K562 (cell line): Measurements from ENCODE around the gene DCAF11. TPM values are rescaled to one million over a fixed set of nuclear protein-coding genes. Genes with fewer than 3 reads are reported as not detected.

Experiments
- CBX5 ChIP-seq: IDR thresholded peaks from 2 replicates; pipeline ENCODE4 v1.6.1; 2014; ENCODE audit warnings: low read depth, borderline replicate concordance
- CTBP1 ChIP-seq: fragments of 450-650 bp; IDR thresholded peaks from 2 replicates; pipeline ENCODE4 v1.6.1; 2016; ENCODE audit warnings: borderline replicate concordance
- GATAD2B ChIP-seq: fragments of 450-650 bp; IDR thresholded peaks from 2 replicates; pipeline ENCODE4 v1.6.1; 2017; ENCODE audit warnings: mild to moderate bottlenecking, borderline replicate concordance
- HNRNPH1 ChIP-seq: fragments of 200-400 bp; formaldehyde crosslinking; optimal IDR thresholded peaks from 2 replicates; pipeline ENCODE3; 2017; ENCODE audit warnings: low read depth, mild to moderate bottlenecking, low read length, moderate library complexity
- HNRNPLL ChIP-seq: fragments of 200-400 bp; formaldehyde crosslinking; IDR thresholded peaks from 2 replicates; pipeline ENCODE4 v1.6.1; 2017; ENCODE audit warnings: low read length, low read depth, mild to moderate bottlenecking; ENCODE audit not compliant: poor library complexity, severe bottlenecking
- NR3C1 ChIP-seq: sonication (generic); formaldehyde crosslinking; IDR thresholded peaks from 2 replicates; pipeline ENCODE4 v1.8.1; 2022; ENCODE audit warnings: missing genetic modification reagents
- TBL1XR1 ChIP-seq, 2 experiments: IDR thresholded peaks; 2 replicates each; pipeline ENCODE4 v1.6.1; 2012; ENCODE audit warnings: improper control_type of control experiment in 2 of 2, low read length in 2 of 2, mild to moderate bottlenecking in 1 of 2
- U2AF2 ChIP-seq: fragments of 200-400 bp; formaldehyde crosslinking; optimal IDR thresholded peaks from 2 replicates; pipeline ENCODE3; 2017; ENCODE audit warnings: low read depth, mild to moderate bottlenecking, low read length
- polyA plus RNA-seq, 8 experiments: library from polyadenylated mRNA; depleted of rRNA in 4 of 8; stranded (reverse) in 5 of 8; unstranded in 3 of 8; fragments of >200 nt; fragmentation: Nextera tagmentation in 2 of 8; fragmentation: Illumina TruSeq in 1 of 8; extraction: Ambion mirVana in 2 of 8; extraction: Trizol in 1 of 8; gene quantifications; 2 replicates each; pipeline versions ENCODE4 v1.2.1 to v1.2.3, GENCODE V29; 2011 to 2014; ENCODE audit warnings: inconsistent platforms in 1 of 8, missing spikeins in 1 of 8
- total RNA-seq, 7 experiments: library from RNA; depleted of rRNA in 6 of 7; stranded (reverse); fragments of >200 nt in 6 of 7; fragmentation: Illumina TruSeq in 2 of 7; extraction: Trizol in 2 of 7; gene quantifications; 2 replicates each; pipeline versions ENCODE4 v1.2.1 to v1.2.3, GENCODE V29; 2011 to 2021; ENCODE audit warnings: low replicate concordance in 1 of 7
- TF ChIP-seq, protein P1 (sequence below): fragments of 450-650 bp; IDR thresholded peaks from 2 replicates; pipeline ENCODE4 v1.6.1; 2014; ENCODE audit warnings: low read depth, mild to moderate bottlenecking, moderate library complexity, borderline replicate concordance

The DCAF11 gene
- total and polyA plus RNA-seq, 9 of the 15 experiments (the other 6 are each of a cell fraction or from before 2014, with no cell fraction given) = 8.5 to 46.2 (median 36.4) TPM

- peak; percentile 97 for TF ChIP-seq HNRNPLL
- no peak for TF ChIP-seq HNRNPH1
- TF ChIP-seq, protein P1, sequence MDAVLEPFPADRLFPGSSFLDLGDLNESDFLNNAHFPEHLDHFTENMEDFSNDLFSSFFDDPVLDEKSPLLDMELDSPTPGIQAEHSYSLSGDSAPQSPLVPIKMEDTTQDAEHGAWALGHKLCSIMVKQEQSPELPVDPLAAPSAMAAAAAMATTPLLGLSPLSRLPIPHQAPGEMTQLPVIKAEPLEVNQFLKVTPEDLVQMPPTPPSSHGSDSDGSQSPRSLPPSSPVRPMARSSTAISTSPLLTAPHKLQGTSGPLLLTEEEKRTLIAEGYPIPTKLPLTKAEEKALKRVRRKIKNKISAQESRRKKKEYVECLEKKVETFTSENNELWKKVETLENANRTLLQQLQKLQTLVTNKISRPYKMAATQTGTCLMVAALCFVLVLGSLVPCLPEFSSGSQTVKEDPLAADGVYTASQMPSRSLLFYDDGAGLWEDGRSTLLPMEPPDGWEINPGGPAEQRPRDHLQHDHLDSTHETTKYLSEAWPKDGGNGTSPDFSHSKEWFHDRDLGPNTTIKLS = peak; percentile 79
- no peak for TF ChIP-seq CBX5
- TF ChIP-seq CTBP1 = peak; percentile 54; the same call in 1 of the 2 replicates
- no peak for TF ChIP-seq NR3C1 (CRISPR knock-in tag)
- TF ChIP-seq GATAD2B = no peak; the same call in 1 of the 2 replicates
- no peak for TF ChIP-seq U2AF2
- TF ChIP-seq TBL1XR1 (IDR thresholded peaks at IDR 0.05; ENCODE audit: low read length in 2 of 2) = no peak
Measured at GRCh38 chr14:24114532-24115421, at the start of gene DCAF11, which contains the start of gene NRL (continued).
